Measurements from ENCODE around the gene DPF3. TPM values are rescaled to one million over a fixed set of nuclear protein-coding genes. Genes with fewer than 3 reads are reported as not detected.

Gene DPF3
- total RNA-seq, 1 experiment from 2014 or later, result not detected

GRCh38 chr14:72700338-72701236 lies 193.3 kb downstream of the DPF3 start:
- no peaks in the 10 kb centered on the region for H3K27me3 ChIP-seq (ENCODE audit: control insufficient read depth, insufficient read depth, low read length)
- no peaks in the 10 kb centered on the region for H3K4me1 ChIP-seq (ENCODE audit: control insufficient read depth, insufficient read depth, low read length)
- in situ Hi-C loops (cut with HindIII; ENCODE audit: low pct_unique_long_range_greater_than_20kb, low sequenced_read_pairs), result no loop called here
- DNase-seq (ENCODE audit: low read depth, low spot score) (no peak), ATAC-seq (no peak)
- ChIA-PET POLR2A (no interaction called here), CTCF (no interaction called here)
- no peak overlapping the region for H3K27ac ChIP-seq (ENCODE audit: low read length)
- no peaks in the 10 kb centered on the region for H3K36me3 ChIP-seq (ENCODE audit: control insufficient read depth, insufficient read depth, low read length)
- no peak for TF ChIP-seq REST (IDR thresholded peaks at IDR 0.05; ENCODE audit: insufficient read depth in 1 of 2, low read depth in 2 of 2, low read length in 1 of 2)
- no peak for TF ChIP-seq SIN3A (IDR thresholded peaks at IDR 0.05; ENCODE audit: borderline replicate concordance, insufficient read depth, low read depth, low read length)
- TF ChIP-seq POLR2AphosphoS5 (IDR thresholded peaks at IDR 0.05; ENCODE audit: low read depth, low read length), result no peak
- no peak for TF ChIP-seq CTCF (IDR thresholded peaks at IDR 0.05)
- no peak for TF ChIP-seq TCF7L2 (IDR thresholded peaks at IDR 0.05; ENCODE audit: low read depth, low read length)
- H3K9me3 ChIP-seq (ENCODE audit: control insufficient read depth, insufficient read depth, low read depth, low read length), result no peaks in the 10 kb centered on the region
- no peak overlapping the region for H3K4me3 ChIP-seq (ENCODE audit: low read depth in 2 of 2, low read length in 2 of 2)
- no TSS peak for BruUV-seq (replicated peaks)
- intact Hi-C loops (cut with micrococcal nuclease; ENCODE audit: unreplicated experiment), result no loop called here

GRCh38 chr14:72699852-72700257 lies 194.0 kb downstream of the DPF3 start:
- in situ Hi-C loops (cut with HindIII; ENCODE audit: low pct_unique_long_range_greater_than_20kb, low sequenced_read_pairs), result no loop called here
- no peak overlapping the region for H3K4me3 ChIP-seq (ENCODE audit: low read depth in 2 of 2, low read length in 2 of 2)
- intact Hi-C loops (cut with micrococcal nuclease; ENCODE audit: unreplicated experiment), result no loop called here
- CTCF ChIA-PET, result no interaction called here
- H3K9me3 ChIP-seq (ENCODE audit: control insufficient read depth, insufficient read depth, low read depth, low read length), result no peaks in the 10 kb centered on the region
- H3K27ac ChIP-seq (ENCODE audit: low read length), result no peak overlapping the region
- POLR2A ChIA-PET, result no interaction called here
- no TSS peak for BruUV-seq (replicated peaks)
- no peaks in the 10 kb centered on the region for H3K36me3 ChIP-seq (ENCODE audit: control insufficient read depth, insufficient read depth, low read length)
- no peak for ATAC-seq
- no peaks in the 10 kb centered on the region for H3K4me1 ChIP-seq (ENCODE audit: control insufficient read depth, insufficient read depth, low read length)
- TF ChIP-seq POLR2AphosphoS5 (IDR thresholded peaks at IDR 0.05; ENCODE audit: low read depth, low read length) (no peak), CTCF (IDR thresholded peaks at IDR 0.05) (no peak), REST (IDR thresholded peaks at IDR 0.05; ENCODE audit: insufficient read depth in 1 of 2, low read depth in 2 of 2, low read length in 1 of 2) (no peak), TCF7L2 (IDR thresholded peaks at IDR 0.05; ENCODE audit: low read depth, low read length) (no peak), SIN3A (IDR thresholded peaks at IDR 0.05; ENCODE audit: borderline replicate concordance, insufficient read depth, low read depth, low read length) (no peak)
- H3K27me3 ChIP-seq (ENCODE audit: control insufficient read depth, insufficient read depth, low read length), result no peaks in the 10 kb centered on the region
- DNase-seq (ENCODE audit: low read depth, low spot score), result no peak
